IMR-90 (cell line): ENCODE results near the gene HPSE2. TPM values are rescaled to one million over a fixed set of nuclear protein-coding genes. Genes with fewer than 3 reads are reported as not detected.

ENCODE experiments used
- ATAC-seq: fragments of 200-7000 bp; cut with Tn5 transposase; 2 replicates; pipeline ENCODE4 v1.9.1; 2020; ENCODE audit warnings: low read depth, mild to moderate bottlenecking, moderate library complexity
- BruUV-seq: library from RNA; stranded (reverse); fragments of 400-500 nt; replicated peaks from 2 replicates; lab custom pipeline; 2021; lab: Mats Ljungman, UMichigan
- CTCF ChIA-PET: fragments of 300-600 bp; formaldehyde crosslinking; extraction: SDS; loops from one replicate; lab custom pipeline; 2021; ENCODE audit warnings: antibody characterized with exemption; lab: Yijun Ruan, JAX
- POLR2A ChIA-PET: fragments of 300-600 bp; sonication (Branson Sonifier 250); formaldehyde crosslinking; loops from one replicate; lab custom pipeline; 2022; ENCODE audit warnings: antibody characterized with exemption; ENCODE audit not compliant: unreplicated experiment; lab: Charles Lee
- DNase-seq: peaks from one replicate; pipeline ENCODE4 v3.0.0; 2013
- H2AFZ ChIP-seq: replicated peaks from 2 replicates; pipeline ENCODE3; 2013; ENCODE audit warnings: low read length, mild to moderate bottlenecking; ENCODE audit not compliant: poor library complexity
- H2AK5ac ChIP-seq: 2 replicates; pipeline ENCODE4 v1.6.1; 2013; ENCODE audit warnings: low read depth, low read length, inconsistent platforms
- H2AK9ac ChIP-seq: replicated peaks from 2 replicates; pipeline ENCODE3; 2013; ENCODE audit warnings: mild to moderate bottlenecking, low read depth, low read length, moderate library complexity; ENCODE audit not compliant: poor library complexity
- H2BK120ac ChIP-seq: 2 replicates; pipeline ENCODE4 v1.6.1; 2013; ENCODE audit warnings: low read depth, low read length, inconsistent platforms
- H2BK15ac ChIP-seq: 3 replicates; pipeline ENCODE4 v1.6.1; 2013; ENCODE audit warnings: low read depth, low read length, inconsistent platforms
- H2BK20ac ChIP-seq: 2 replicates; pipeline ENCODE4 v1.6.1; 2013; ENCODE audit warnings: low read depth, mild to moderate bottlenecking, inconsistent platforms, low read length, moderate library complexity
- H2BK5ac ChIP-seq: 2 replicates; pipeline ENCODE4 v1.6.1; 2013; ENCODE audit warnings: mild to moderate bottlenecking, low read depth, low read length, inconsistent platforms; ENCODE audit not compliant: poor library complexity, severe bottlenecking
- H3K14ac ChIP-seq: replicated peaks from 2 replicates; pipeline ENCODE4 v1.6.1; 2013; ENCODE audit warnings: low read depth, low read length, inconsistent platforms
- H3K18ac ChIP-seq: 2 replicates; pipeline ENCODE4 v1.6.1; 2013; ENCODE audit warnings: low read depth, low read length, control low read depth
- H3K23ac ChIP-seq: 2 replicates; pipeline ENCODE4 v1.6.1; 2013; ENCODE audit warnings: low read depth, low read length, inconsistent platforms
- H3K27ac ChIP-seq: 2 replicates; pipeline ENCODE4 v1.5.1; 2013; ENCODE audit warnings: mild to moderate bottlenecking, control low read depth, low read length; ENCODE audit not compliant: insufficient read depth
- H3K27me3 ChIP-seq: 2 replicates; pipeline ENCODE4 v1.6.1; 2013; ENCODE audit warnings: low read length; ENCODE audit not compliant: control insufficient read depth, insufficient read depth
- H3K36me3 ChIP-seq: 2 replicates; pipeline ENCODE4 v1.6.1; 2013; ENCODE audit warnings: low read length, mixed read lengths; ENCODE audit not compliant: control insufficient read depth, insufficient read depth
- H3K4ac ChIP-seq: 2 replicates; pipeline ENCODE4 v1.6.1; 2013; ENCODE audit warnings: low read depth, low read length, inconsistent platforms
- H3K4me1 ChIP-seq: 2 replicates; pipeline ENCODE4 v1.6.1; 2013; ENCODE audit warnings: low read length, mixed read lengths; ENCODE audit not compliant: control insufficient read depth, insufficient read depth
- H3K4me2 ChIP-seq: 2 replicates; pipeline ENCODE4 v1.6.1; 2013; ENCODE audit warnings: low read depth, mild to moderate bottlenecking, control low read depth, low read length, moderate library complexity
- H3K4me3 ChIP-seq: 2 replicates; pipeline ENCODE4 v1.5.1; 2013; ENCODE audit warnings: low read depth, mild to moderate bottlenecking, control low read depth, low read length, moderate library complexity; ENCODE audit not compliant: insufficient read depth
- H3K56ac ChIP-seq: 2 replicates; pipeline ENCODE4 v1.6.1; 2013; ENCODE audit warnings: low read length, inconsistent platforms; ENCODE audit not compliant: insufficient read depth; ENCODE audit errors: extremely low read depth
- H3K79me1 ChIP-seq, 2 experiments: 2 replicates each; pipeline ENCODE4 v1.6.1; 2013; ENCODE audit warnings: low read length in 2 of 2, inconsistent platforms in 1 of 2, low read depth in 1 of 2
- H3K9ac ChIP-seq: 2 replicates; pipeline ENCODE4 v1.6.1; 2013; ENCODE audit warnings: low read depth, low read length, control low read depth
- H3K9me1 ChIP-seq: 2 replicates; pipeline ENCODE4 v1.6.1; 2013; ENCODE audit warnings: low read length, inconsistent platforms; ENCODE audit not compliant: insufficient read depth
- H3K9me3 ChIP-seq: 2 replicates; pipeline ENCODE4 v1.6.1; 2013; ENCODE audit warnings: low read length; ENCODE audit not compliant: control insufficient read depth, insufficient read depth
- H4K20me1 ChIP-seq: 2 replicates; pipeline ENCODE4 v1.6.1; 2013; ENCODE audit warnings: low read length, inconsistent platforms; ENCODE audit not compliant: insufficient read depth
- H4K5ac ChIP-seq: 2 replicates; pipeline ENCODE4 v1.6.1; 2013; ENCODE audit warnings: mild to moderate bottlenecking, low read depth, low read length, control low read depth
- H4K8ac ChIP-seq, 2 experiments: 2 replicates each; pipeline ENCODE4 v1.6.1; 2013; ENCODE audit warnings: low read depth in 2 of 2, low read length in 2 of 2, control low read depth in 1 of 2, inconsistent platforms in 1 of 2
- H4K91ac ChIP-seq: 2 replicates; pipeline ENCODE4 v1.6.1; 2013; ENCODE audit warnings: low read depth, low read length, inconsistent platforms; ENCODE audit not compliant: insufficient read depth
- BHLHE40 ChIP-seq: fragments of 150-350 bp; IDR thresholded peaks from 2 replicates; pipeline ENCODE4 v1.6.1; 2016; ENCODE audit warnings: mild to moderate bottlenecking, low read depth, low read length
- CEBPB ChIP-seq: IDR thresholded peaks from 2 replicates; pipeline ENCODE4 v1.6.1; 2012; ENCODE audit warnings: low read depth, low read length, improper control_type of control experiment
- CHD1 ChIP-seq: IDR thresholded peaks from 2 replicates; pipeline ENCODE4 v1.6.1; 2012; ENCODE audit warnings: low read depth, low read length, improper control_type of control experiment
- FOS ChIP-seq: fragments of 150-350 bp; IDR thresholded peaks from 2 replicates; pipeline ENCODE4 v1.6.1; 2016; ENCODE audit warnings: low read depth, low read length
- MAFK ChIP-seq: IDR thresholded peaks from 2 replicates; pipeline ENCODE4 v1.6.1; 2012; ENCODE audit warnings: low read depth, low read length, improper control_type of control experiment
- MAZ ChIP-seq: IDR thresholded peaks from 2 replicates; pipeline ENCODE4 v1.6.1; 2012; ENCODE audit warnings: low read depth, mild to moderate bottlenecking, low read length, improper control_type of control experiment, moderate library complexity, borderline replicate concordance
- MXI1 ChIP-seq: IDR thresholded peaks from 2 replicates; pipeline ENCODE4 v1.6.1; 2012; ENCODE audit warnings: low read depth, mild to moderate bottlenecking, low read length, moderate library complexity, borderline replicate concordance
- NFE2L2 ChIP-seq: fragments of 150-350 bp; IDR thresholded peaks from 2 replicates; pipeline ENCODE4 v1.6.1; 2016; ENCODE audit warnings: low read depth, mild to moderate bottlenecking, low read length
- POLR2A ChIP-seq: IDR thresholded peaks from 2 replicates; pipeline ENCODE4 v1.6.1; 2012; ENCODE audit warnings: mild to moderate bottlenecking, low read depth, low read length
- RAD21 ChIP-seq: IDR thresholded peaks from 2 replicates; pipeline ENCODE4 v1.6.1; 2012; ENCODE audit warnings: low read length, improper control_type of control experiment
- RCOR1 ChIP-seq: IDR thresholded peaks from 2 replicates; pipeline ENCODE4 v1.6.1; 2012; ENCODE audit warnings: mild to moderate bottlenecking, low read length, improper control_type of control experiment; ENCODE audit not compliant: insufficient replicate concordance
- RFX5 ChIP-seq: IDR thresholded peaks from 2 replicates; pipeline ENCODE4 v1.8.0; 2012; ENCODE audit warnings: low read depth, mild to moderate bottlenecking, low read length, moderate library complexity
- SMC3 ChIP-seq: fragments of 150-350 bp; IDR thresholded peaks from 2 replicates; pipeline ENCODE4 v1.6.1; 2016; ENCODE audit warnings: low read depth, mild to moderate bottlenecking, antibody characterized with exemption, low read length, moderate library complexity
- WGBS, 2 experiments: methylation state at CpG; one replicate each; pipeline versions ENCODE4 v1.1.5 to v1.1.7; 2013; ENCODE audit warnings: missing lambda C conversion rate in 2 of 2; ENCODE audit not compliant: insufficient read length in 1 of 2; ENCODE audit errors: extremely low coverage in 2 of 2; 5-methylcytosine and 5-hydroxymethylcytosine counted together
- dilution Hi-C: fragments of 300-500 bp; cut with HindIII; formaldehyde crosslinking; loops from one replicate; pipeline ENCODE4 v1.14.3; 2018; ENCODE audit warnings: low sequenced_read_pairs; ENCODE audit not compliant: unreplicated experiment
- in situ Hi-C: fragments of 300-500 bp; cut with MboI; formaldehyde crosslinking; loops from 3 replicates; pipeline ENCODE4 v1.14.3; 2019; ENCODE audit warnings: low sequenced_read_pairs, inconsistent platforms, mixed read lengths
- intact Hi-C: fragments of 100-400 bp; cut with micrococcal nuclease; formaldehyde crosslinking; loops from 2 replicates; pipeline ENCODE4 v1.10.0; 2022
- polyA plus RNA-seq, 3 experiments: library from polyadenylated mRNA; depleted of rRNA; stranded (reverse); fragments of >200 nt; gene quantifications; 2 replicates each; pipeline ENCODE4 v1.2.3, GENCODE V29; 2012; ENCODE audit warnings: low replicate concordance in 1 of 3
- total RNA-seq: library from RNA; depleted of rRNA; stranded (reverse); fragments of >200 nt; gene quantifications from 2 replicates; pipeline ENCODE4 v1.2.3, GENCODE V29; 2012
- TF ChIP-seq, protein P1 (sequence below): fragments of 150-350 bp; IDR thresholded peaks from 2 replicates; pipeline ENCODE4 v1.6.1; 2017; ENCODE audit warnings: mild to moderate bottlenecking, antibody characterized with exemption, low read length, low read depth
- TF ChIP-seq, protein P2 (sequence below): fragments of 150-350 bp; IDR thresholded peaks from 2 replicates; pipeline ENCODE4 v1.6.1; 2016; ENCODE audit warnings: low read depth, mild to moderate bottlenecking, low read length, moderate library complexity, borderline replicate concordance
- TF ChIP-seq, protein P3 (sequence below): conservative IDR thresholded peaks from 2 replicates; pipeline ENCODE4 v1.5.1; 2012; ENCODE audit warnings: mild to moderate bottlenecking, low read depth, low read length, improper control_type of control experiment

HPSE2 gene
- total and polyA plus RNA-seq, 2 of the 4 experiments (the other 2 are of a cell fraction): not detected

DNA sequence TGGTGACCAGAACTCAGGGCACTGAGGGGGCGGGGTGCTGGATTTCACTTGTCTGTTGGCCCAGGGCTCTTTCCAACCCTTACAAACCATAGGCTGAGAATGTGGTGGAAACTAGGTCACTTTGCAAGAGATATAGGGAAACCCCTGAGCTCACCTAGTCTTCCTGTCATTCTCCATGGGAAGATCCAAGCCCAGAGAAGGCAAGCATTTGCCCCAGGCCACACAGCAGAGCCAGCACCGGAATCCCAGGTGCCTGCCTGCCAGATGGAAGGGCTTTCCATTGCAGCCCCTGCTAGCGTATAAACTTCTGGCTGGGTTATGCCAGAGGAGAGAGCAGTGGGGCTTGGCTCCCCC, 821.1 kb downstream of the HPSE2 start:
- dilution Hi-C loops (no loop called here), intact Hi-C loops (loop anchor here (10.0 kb wide), 1 partner anchor 240 kb away; no protein-coding TSS in a partner anchor), in situ Hi-C loops (no loop called here)
- Histone ChIP-seq H3K4me3 (peak overlapping the region; percentile 70), H3K4me2 (peak overlapping the region; percentile 79), H2BK5ac (peak overlapping the region; percentile 89), H3K9me3 (no peaks in the 10 kb centered on the region), H3K36me3 (peaks cover 26% of the 10 kb centered on the region), H3K79me1 (peaks cover 14 to 40% of the 10 kb centered on the region in 2 experiments; a peak in 3 of 4 replicates), H2AK5ac (peak overlapping the region; percentile 95; the same call in 1 of the 2 replicates), H3K9me1 (peaks cover 32% of the 10 kb centered on the region), H3K27me3 (no peaks in the 10 kb centered on the region), H2AK9ac (peak overlapping the region; percentile 99), H4K8ac (peak overlapping the region; percentile 84 to 97), H2BK20ac (peak overlapping the region; percentile 37; the same call in 1 of the 2 replicates), H4K20me1 (peaks cover 8% of the 10 kb centered on the region; the same call in 1 of the 2 replicates), H3K4me1 (peaks cover 30% of the 10 kb centered on the region), H3K23ac (peak overlapping the region; percentile 66), H3K4ac (peak overlapping the region; percentile 94), H2BK15ac (0 out of 3 replicates have a peak overlapping the region, but pooled peaks have one; percentile 7), H4K5ac (peak overlapping the region; percentile 10), H3K9ac (peak overlapping the region; percentile 97), H3K56ac (peak overlapping the region; percentile 80), H2BK120ac (peak overlapping the region; percentile 76), H3K14ac (peak overlapping the region; percentile 96), H3K27ac (peak overlapping the region; percentile 95), H4K91ac (peak overlapping the region; percentile 98), H2AFZ (peak overlapping the region; percentile 96), H3K18ac (peak overlapping the region; percentile 17)
- no TSS peak for BruUV-seq
- CTCF ChIA-PET: no interaction called here
- TF ChIP-seq, protein P1, sequence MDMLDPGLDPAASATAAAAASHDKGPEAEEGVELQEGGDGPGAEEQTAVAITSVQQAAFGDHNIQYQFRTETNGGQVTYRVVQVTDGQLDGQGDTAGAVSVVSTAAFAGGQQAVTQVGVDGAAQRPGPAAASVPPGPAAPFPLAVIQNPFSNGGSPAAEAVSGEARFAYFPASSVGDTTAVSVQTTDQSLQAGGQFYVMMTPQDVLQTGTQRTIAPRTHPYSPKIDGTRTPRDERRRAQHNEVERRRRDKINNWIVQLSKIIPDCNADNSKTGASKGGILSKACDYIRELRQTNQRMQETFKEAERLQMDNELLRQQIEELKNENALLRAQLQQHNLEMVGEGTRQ: no peak
- TF ChIP-seq, protein P2, sequence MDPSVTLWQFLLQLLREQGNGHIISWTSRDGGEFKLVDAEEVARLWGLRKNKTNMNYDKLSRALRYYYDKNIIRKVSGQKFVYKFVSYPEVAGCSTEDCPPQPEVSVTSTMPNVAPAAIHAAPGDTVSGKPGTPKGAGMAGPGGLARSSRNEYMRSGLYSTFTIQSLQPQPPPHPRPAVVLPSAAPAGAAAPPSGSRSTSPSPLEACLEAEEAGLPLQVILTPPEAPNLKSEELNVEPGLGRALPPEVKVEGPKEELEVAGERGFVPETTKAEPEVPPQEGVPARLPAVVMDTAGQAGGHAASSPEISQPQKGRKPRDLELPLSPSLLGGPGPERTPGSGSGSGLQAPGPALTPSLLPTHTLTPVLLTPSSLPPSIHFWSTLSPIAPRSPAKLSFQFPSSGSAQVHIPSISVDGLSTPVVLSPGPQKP: no peak
- TF ChIP-seq, protein P3, sequence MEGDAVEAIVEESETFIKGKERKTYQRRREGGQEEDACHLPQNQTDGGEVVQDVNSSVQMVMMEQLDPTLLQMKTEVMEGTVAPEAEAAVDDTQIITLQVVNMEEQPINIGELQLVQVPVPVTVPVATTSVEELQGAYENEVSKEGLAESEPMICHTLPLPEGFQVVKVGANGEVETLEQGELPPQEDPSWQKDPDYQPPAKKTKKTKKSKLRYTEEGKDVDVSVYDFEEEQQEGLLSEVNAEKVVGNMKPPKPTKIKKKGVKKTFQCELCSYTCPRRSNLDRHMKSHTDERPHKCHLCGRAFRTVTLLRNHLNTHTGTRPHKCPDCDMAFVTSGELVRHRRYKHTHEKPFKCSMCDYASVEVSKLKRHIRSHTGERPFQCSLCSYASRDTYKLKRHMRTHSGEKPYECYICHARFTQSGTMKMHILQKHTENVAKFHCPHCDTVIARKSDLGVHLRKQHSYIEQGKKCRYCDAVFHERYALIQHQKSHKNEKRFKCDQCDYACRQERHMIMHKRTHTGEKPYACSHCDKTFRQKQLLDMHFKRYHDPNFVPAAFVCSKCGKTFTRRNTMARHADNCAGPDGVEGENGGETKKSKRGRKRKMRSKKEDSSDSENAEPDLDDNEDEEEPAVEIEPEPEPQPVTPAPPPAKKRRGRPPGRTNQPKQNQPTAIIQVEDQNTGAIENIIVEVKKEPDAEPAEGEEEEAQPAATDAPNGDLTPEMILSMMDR: no peak
- TF ChIP-seq MAZ (no peak), BHLHE40 (no peak), RFX5 (no peak), NFE2L2 (no peak), RCOR1 (no peak), MAFK (no peak), SMC3 (no peak), CEBPB (no peak), POLR2A (no peak), FOS (no peak), CHD1 (no peak), RAD21 (no peak), MXI1 (no peak)
- WGBS, 2 experiments: no CpG with 5 or more reads among the region's 3 CpGs
- ATAC-seq (no peak; the same call in 1 of the 2 replicates), DNase-seq (no peak)
- POLR2A ChIA-PET: interaction anchor here (0.8 kb wide), 1 partner anchor 53 kb away, joined by 3 read pairs; no protein-coding TSS in a partner anchor
